Esophagus squamous epithelium (tissue), 4 donors: Measurements from ENCODE around the gene KDF1.

ENCODE experiments used
- CTCF ChIP-seq, 6 experiments: fragments of 450-650 bp in 4 of 6; fragments of 200-600 bp in 2 of 6; sonication (generic) in 2 of 6; IDR thresholded peaks; one replicate each; pipeline ENCODE4 v1.5.1; 2016 to 2019; ENCODE audit warnings: antibody characterized with exemption in 6 of 6, mild to moderate bottlenecking in 4 of 6, moderate library complexity in 4 of 6
- POLR2A ChIP-seq, 4 donors: fragments of 450-650 bp; IDR thresholded peaks; one replicate each; pipeline ENCODE4 v1.6.1; 2017; ENCODE audit warnings: antibody characterized with exemption in 4 of 4, mild to moderate bottlenecking in 4 of 4, moderate library complexity in 3 of 4

- TF ChIP-seq CTCF (IDR thresholded peaks at IDR 0.05) (no peak), POLR2A (IDR thresholded peaks at IDR 0.05) (no peak)
Measured at GRCh38 chr1:26961826-26962225, 1.6 kb upstream of the KDF1 start.
